Measurements from ENCODE around the gene STAP2.
"Not testable (repeated sequence)": the region's sequence is repeated elsewhere in the genome, so short reads cannot be mapped to it uniquely, and the experiment has no call there.

STAP2 gene

GRCh38 chr19:4357095-4357797 is 18.6 kb upstream of the STAP2 start:
- no peak for DNase-seq

- DNase-seq = no peak
Measured at GRCh38 chr19:4354897-4355296, 16.3 kb upstream of the STAP2 start.

- DNase-seq = no peak
Measured at GRCh38 chr19:4354282-4354681, 15.7 kb upstream of the STAP2 start.

GRCh38 chr19:4352701-4353121 is 14.1 kb upstream of the STAP2 start:
- peak; percentile 31 for DNase-seq

GRCh38 chr19:4350726-4351125 is 12.1 kb upstream of the STAP2 start:
- no peak for DNase-seq

- DNase-seq = no peak
Measured at GRCh38 chr19:4350111-4350510, 11.5 kb upstream of the STAP2 start.

GRCh38 chr19:4349225-4349624 is 10.6 kb upstream of the STAP2 start:
- not testable (repeated sequence) for DNase-seq

- no peak for DNase-seq
Measured at GRCh38 chr19:4347521-4347920, 8.9 kb upstream of the STAP2 start.

GRCh38 chr19:4346020-4346383 is 7.4 kb upstream of the STAP2 start:
- no peak for DNase-seq

- no peak for DNase-seq
Measured at GRCh38 chr19:4345342-4346019, 6.9 kb upstream of the STAP2 start.

- DNase-seq = peak; percentile 73
Measured at GRCh38 chr19:4343370-4344307, 5.0 kb upstream of the STAP2 start, which contains the start of gene MPND. TSS of gene MPND (plus strand) at chr19:4343562. CDS start at chr19:4343594, 32 bp downstream.

GRCh38 chr19:4342615-4343369 is 4.2 kb upstream of the STAP2 start:
- peak; percentile 99 for DNase-seq

GRCh38 chr19:4342314-4342614 is 3.6 kb upstream of the STAP2 start:
- DNase-seq = no peak

GRCh38 chr19:4337906-4338440 is 654 bp downstream of the STAP2 start:
- DNase-seq = no peak

- no peak for DNase-seq
Measured at GRCh38 chr19:4334929-4335570, 3.6 kb downstream of the STAP2 start.

GRCh38 chr19:4329858-4330257 is 8.8 kb downstream of the STAP2 start:
- no peak for DNase-seq

- DNase-seq = not testable (repeated sequence)
Measured at GRCh38 chr19:4328991-4329681, 9.5 kb downstream of the STAP2 start.

- peak; percentile 93 for DNase-seq
Measured at GRCh38 chr19:4328243-4328990, 10.2 kb downstream of the STAP2 start.

- no peak for DNase-seq
Measured at GRCh38 chr19:4327877-4328242, 10.8 kb downstream of the STAP2 start.

- DNase-seq = no peak
Measured at GRCh38 chr19:4327252-4327876, 11.3 kb downstream of the STAP2 start.

All from GDM1 (cell line).